ENCODE results near the gene EGLN1. TPM values are rescaled to one million over a fixed set of nuclear protein-coding genes. Genes with fewer than 3 reads are reported as not detected.

EGLN1 gene
- total and polyA plus RNA-seq, 2 experiments from 2014 or later = 1.9 to 6.0 TPM

- no peak for TF ChIP-seq ZNF462 (CRISPR knock-in tag; IDR thresholded peaks at IDR 0.05)
- no peak for TF ChIP-seq STAT1 (IDR thresholded peaks at IDR 0.05; ENCODE audit: unreplicated experiment)
- no peak for TF ChIP-seq EZH2phosphoT487 (IDR thresholded peaks at IDR 0.05; ENCODE audit: unreplicated experiment)
Observed at GRCh38 chr1:231357187-231357772, 64.8 kb downstream of the EGLN1 start (continued).

GRCh38 chr1:231355171-231355570 is 66.9 kb downstream of the EGLN1 start:
- Histone ChIP-seq H3F3A (replicated peaks; ENCODE audit: low read depth) (no peaks in the 10 kb centered on the region), H3K27me3 (ENCODE audit: insufficient read depth) (no peaks in the 10 kb centered on the region), H3K79me2 (replicated peaks; ENCODE audit: insufficient read depth) (no peaks in the 10 kb centered on the region), H3K9me2 (ENCODE audit: insufficient read depth) (no peaks in the 10 kb centered on the region), H3K4me1 (ENCODE audit: insufficient read depth) (no peaks in the 10 kb centered on the region), H3K4me2 (no peak overlapping the region), H2AFZ (no peak overlapping the region), H4K20me1 (replicated peaks; ENCODE audit: insufficient read depth) (no peaks in the 10 kb centered on the region; the same call in 1 of the 2 replicates), H3K4me3 (no peak overlapping the region), H3K27ac (ENCODE audit: low read depth) (no peak overlapping the region), H3K36me3 (ENCODE audit: insufficient read depth) (peaks cover 12% of the 10 kb centered on the region; the same call in 1 of the 2 replicates)
- H3K27ac Mint-ChIP-seq = 0 out of 2 replicates have a peak overlapping the region, but pooled peaks have one; percentile 50
- no peaks in the 10 kb centered on the region for H3K27me3 Mint-ChIP-seq (ENCODE audit: insufficient read depth, low read depth, poor library complexity)
- ATAC-seq = no peak
- H3K9me3 Mint-ChIP-seq = no peaks in the 10 kb centered on the region
- no peak for DNase-seq (ENCODE audit: low spot score)
- peaks cover 15% of the 10 kb centered on the region; the same call in 2 of the 3 replicates for H3K36me3 Mint-ChIP-seq (ENCODE audit: low read depth)
- H3K4me3 Mint-ChIP-seq = no peak overlapping the region
- H3K4me1 Mint-ChIP-seq = no peaks in the 10 kb centered on the region
- TF ChIP-seq CTCF (conservative IDR thresholded peaks at IDR 0.05; ENCODE audit: low read depth in 2 of 2) (no peak), ZNF114 (CRISPR knock-in tag; IDR thresholded peaks at IDR 0.05) (no peak), CREB1 (CRISPR knock-in tag; IDR thresholded peaks at IDR 0.05; ENCODE audit: low read depth) (no peak), EZH2 (IDR thresholded peaks at IDR 0.05; ENCODE audit: low read depth, unreplicated experiment) (no peak)
